HepG2 (cell line): ENCODE measurements around the gene RBBP5. TPM values are rescaled to one million over a fixed set of nuclear protein-coding genes. Genes with fewer than 3 reads are reported as not detected.

Source experiments
- ATAC-seq: fragments of 200-7000 bp; cut with Tn5 transposase; 3 replicates; pipeline ENCODE4 v1.9.1; 2020; ENCODE audit warnings: mild to moderate bottlenecking, moderate library complexity
- BruUV-seq: library from RNA; stranded (reverse); fragments of 400-500 nt; replicated peaks from 2 replicates; lab custom pipeline; 2021; lab: Mats Ljungman, UMichigan
- CTCF ChIA-PET: fragments of 300-600 bp; formaldehyde crosslinking; extraction: SDS; loops from one replicate; lab custom pipeline; 2021; ENCODE audit warnings: low total read pairs, inconsistent platforms, low intra/inter-chr PET ratio; lab: Yijun Ruan, JAX
- POLR2A ChIA-PET: fragments of 350-600 bp; sonication (Branson Sonifier 250); formaldehyde crosslinking; loops from one replicate; lab custom pipeline; 2020; ENCODE audit warnings: antibody characterized with exemption, inconsistent platforms; lab: Yijun Ruan, JAX
- DNase-seq: peaks from one replicate; pipeline ENCODE4 v3.0.0-alpha.2; 2015; ENCODE audit warnings: low spot score
- FAIRE-seq: peaks from 3 replicates; lab custom pipeline; 2011; peaks lifted over from hg19 to GRCh38; lab: Jason Lieb, UNC
- H2AFZ ChIP-seq: one replicate; pipeline ENCODE4 v1.6.1; 2011; ENCODE audit warnings: low read length, inconsistent platforms
- H3K27ac ChIP-seq: fragments of 300-600 bp; 3 replicates; pipeline ENCODE4 v1.8.0; 2011; ENCODE audit warnings: mixed run types, mild to moderate bottlenecking, mixed read lengths, low read length, inconsistent platforms; ENCODE audit not compliant: insufficient read depth; ENCODE audit errors: extremely low read length
- H3K27me3 ChIP-seq, 2 experiments: fragments of 200-600 bp in 1 of 2; 2 replicates in 1 of 2; 3 replicates in 1 of 2; pipeline versions ENCODE4 v1.6.0 to v1.8.0; 2011; ENCODE audit warnings: low read length in 2 of 2, mild to moderate bottlenecking in 2 of 2, moderate library complexity in 2 of 2, inconsistent platforms in 1 of 2; ENCODE audit not compliant: insufficient read depth in 2 of 2, control insufficient read depth in 1 of 2
- H3K36me3 ChIP-seq, 2 experiments: fragments of 200-600 bp in 1 of 2; replicated peaks in 1 of 2; 2 replicates in 1 of 2; 3 replicates in 1 of 2; pipeline versions ENCODE4 v1.5.1 to v1.8.0; 2011; ENCODE audit warnings: low read length in 2 of 2, inconsistent platforms in 1 of 2; ENCODE audit not compliant: insufficient read depth in 2 of 2, control insufficient read depth in 1 of 2
- H3K4me1 ChIP-seq: 2 replicates; pipeline ENCODE4 v1.5.1; 2012; ENCODE audit warnings: low read length, inconsistent platforms; ENCODE audit not compliant: insufficient read depth
- H3K4me2 ChIP-seq: 2 replicates; pipeline ENCODE4 v1.6.0; 2011; ENCODE audit warnings: low read depth, low read length, inconsistent platforms
- H3K4me3 ChIP-seq, 3 experiments: fragments of 200-600 bp in 1 of 3; sonication (generic), shearing (Covaris generic) in 1 of 3; replicated peaks in 1 of 3; 2 replicates each; pipeline ENCODE4 v1.5.1; 2011 to 2016; ENCODE audit warnings: low read length in 3 of 3, inconsistent platforms in 2 of 3, low read depth in 2 of 3, mild to moderate bottlenecking in 2 of 3, control low read depth in 1 of 3, mixed read lengths in 1 of 3; ENCODE audit not compliant: insufficient read depth in 1 of 3
- H3K79me2 ChIP-seq: one replicate; pipeline ENCODE4 v1.6.1; 2011; ENCODE audit warnings: low read length, inconsistent platforms; ENCODE audit not compliant: insufficient read depth
- H3K9ac ChIP-seq: 2 replicates; pipeline ENCODE4 v1.6.0; 2011; ENCODE audit warnings: mild to moderate bottlenecking, low read depth, low read length, inconsistent platforms; ENCODE audit not compliant: insufficient read depth
- H3K9me3 ChIP-seq: 2 replicates; pipeline ENCODE4 v1.5.1; 2012; ENCODE audit warnings: mild to moderate bottlenecking, low read length
- H4K20me1 ChIP-seq: 2 replicates; pipeline ENCODE4 v1.6.0; 2011; ENCODE audit warnings: inconsistent platforms, mild to moderate bottlenecking, low read length, moderate library complexity; ENCODE audit not compliant: insufficient read depth
- HBP1 ChIP-seq: IDR thresholded peaks from 2 replicates; pipeline ENCODE4 v1.6.1; 2016; ENCODE audit warnings: low read depth, control low read depth
- KIAA2018 ChIP-seq: sonication (generic); formaldehyde crosslinking; IDR thresholded peaks from 2 replicates; pipeline ENCODE4 v1.5.0; 2020; ENCODE audit warnings: mild to moderate bottlenecking, missing genetic modification reagents, borderline replicate concordance
- NR1H2 ChIP-seq: sonication (generic); formaldehyde crosslinking; IDR thresholded peaks from 2 replicates; pipeline ENCODE4 v1.8.1; 2022; ENCODE audit warnings: low read depth, missing genetic modification reagents, borderline replicate concordance
- TGIF2 ChIP-seq: IDR thresholded peaks from 2 replicates; pipeline ENCODE4 v1.6.1; 2016; ENCODE audit warnings: control low read depth, missing compliant biosample characterization
- ZBTB26 ChIP-seq: IDR thresholded peaks from 2 replicates; pipeline ENCODE4 v1.6.1; 2016; ENCODE audit warnings: missing compliant biosample characterization, missing genetic modification reagents, borderline replicate concordance
- ZC3H13 ChIP-seq: sonication (generic); formaldehyde crosslinking; IDR thresholded peaks from 2 replicates; pipeline ENCODE4 v1.8.1; 2023; ENCODE audit warnings: mild to moderate bottlenecking, missing genetic modification reagents, moderate library complexity
- ZNF383 ChIP-seq: sonication (generic); formaldehyde crosslinking; IDR thresholded peaks from 2 replicates; pipeline ENCODE4 v1.4.0; 2020; ENCODE audit warnings: missing genetic modification reagents, mild to moderate bottlenecking, borderline replicate concordance
- ZNF709 ChIP-seq: sonication (generic); formaldehyde crosslinking; IDR thresholded peaks from 2 replicates; pipeline ENCODE4 v1.5.0; 2020; ENCODE audit warnings: mild to moderate bottlenecking, missing genetic modification reagents
- ZNF784 ChIP-seq: sonication (generic); formaldehyde crosslinking; IDR thresholded peaks from 2 replicates; pipeline ENCODE4 v1.5.1; 2020; ENCODE audit warnings: missing genetic modification reagents, mild to moderate bottlenecking, borderline replicate concordance
- ZNF788 ChIP-seq: sonication (generic); formaldehyde crosslinking; IDR thresholded peaks from 2 replicates; pipeline ENCODE4 v1.5.0; 2020; ENCODE audit warnings: mild to moderate bottlenecking, missing genetic modification reagents, borderline replicate concordance
- ZNF841 ChIP-seq: sonication (generic); formaldehyde crosslinking; IDR thresholded peaks from 2 replicates; pipeline ENCODE4 v1.8.1; 2023; ENCODE audit warnings: missing genetic modification reagents, borderline replicate concordance
- WGBS: methylation state at CpG from one replicate; pipeline ENCODE4 v1.1.6; 2017; ENCODE audit warnings: low lambda C conversion rate; 5-methylcytosine and 5-hydroxymethylcytosine counted together
- in situ Hi-C: cut with HindIII; loops from 2 replicates; pipeline ENCODE4 v1.10.0; 2017; ENCODE audit warnings: low pct_unique_long_range_greater_than_20kb; ENCODE audit not compliant: extremely low pct_ligation_motif_present
- intact Hi-C: fragments of 100-400 bp; cut with micrococcal nuclease; formaldehyde crosslinking; loops from one replicate; pipeline ENCODE4 v1.10.0; 2022; ENCODE audit not compliant: unreplicated experiment
- polyA plus RNA-seq, 8 experiments: library from polyadenylated mRNA; depleted of rRNA in 3 of 8; stranded (reverse) in 7 of 8; unstranded in 1 of 8; fragments of >200 nt; fragmentation: Illumina TruSeq in 4 of 8; extraction: Trizol in 4 of 8; gene quantifications; 2 replicates each; pipeline versions ENCODE4 v1.2.1 to v1.2.3, GENCODE V29; 2011 to 2016; ENCODE audit warnings: low read depth in 4 of 8, missing spikeins in 1 of 8, mixed read lengths in 1 of 8; ENCODE audit not compliant: insufficient read depth in 1 of 8
- total RNA-seq, 5 experiments: library from RNA; depleted of rRNA; stranded (reverse); fragments of >200 nt; fragmentation: Illumina TruSeq; extraction: Trizol; gene quantifications; 2 replicates each; pipeline ENCODE4 v1.2.3, GENCODE V29; 2016; ENCODE audit warnings: low read depth in 1 of 5

Gene RBBP5
- total and polyA plus RNA-seq, 2 of the 13 experiments (the other 11 are each of a cell fraction or from before 2014, with no cell fraction given): 6.6 to 17.1 TPM

GRCh38 chr1:205150651-205151428 is 29.1 kb upstream of the RBBP5 start:
- H3K27ac ChIP-seq: no peak overlapping the region
- ATAC-seq: no peak
- H3K27me3 ChIP-seq: no peaks in the 10 kb centered on the region
- H3K36me3 ChIP-seq: peaks cover 2 to 28% of the 10 kb centered on the region in 2 experiments; a peak in 4 of 5 replicates
- H4K20me1 ChIP-seq: no peaks in the 10 kb centered on the region
- H3K4me3 ChIP-seq: no peak overlapping the region
- no peak for DNase-seq
- intact Hi-C loops: no loop called here
- BruUV-seq: no TSS peak
- H3K79me2 ChIP-seq: no peaks in the 10 kb centered on the region
- POLR2A ChIA-PET: no interaction called here
- CTCF ChIA-PET: no interaction called here
- H3K4me1 ChIP-seq: no peaks in the 10 kb centered on the region
- no peak overlapping the region for H2AFZ ChIP-seq
- no peak overlapping the region for H3K9ac ChIP-seq
- WGBS: 88% methylated on average over 4 of the region's 5 CpGs
- in situ Hi-C loops: no loop called here
- H3K9me3 ChIP-seq: peaks cover 3% of the 10 kb centered on the region
- no peak overlapping the region for H3K4me2 ChIP-seq
- no peak for FAIRE-seq
- TF ChIP-seq ZNF383 (no peak), ZC3H13 (no peak), ZNF841 (CRISPR knock-in tag) (no peak), ZBTB26 (CRISPR knock-in tag) (no peak), HBP1 (no peak), TGIF2 (CRISPR knock-in tag) (no peak), ZNF788 (CRISPR knock-in tag) (no peak), KIAA2018 (CRISPR knock-in tag) (no peak), NR1H2 (CRISPR knock-in tag) (no peak), ZNF784 (CRISPR knock-in tag) (no peak), ZNF709 (CRISPR knock-in tag) (no peak)
